NB4 (cell line): ENCODE measurements around the gene CYP8B1.

Source experiments
- POLR2A ChIP-seq: IDR thresholded peaks from 2 replicates; pipeline ENCODE4 v1.6.1; 2011; ENCODE audit warnings: mild to moderate bottlenecking; ENCODE audit not compliant: insufficient read length; ENCODE audit errors: extremely low read depth
- TF ChIP-seq, protein P1 (sequence below): IDR thresholded peaks from one replicate; pipeline ENCODE4 v1.5.1; 2012; ENCODE audit warnings: low read depth, low read length
- TF ChIP-seq, protein P2 (sequence below): IDR thresholded peaks from 2 replicates; pipeline ENCODE4 v1.6.1; 2011; ENCODE audit warnings: low read depth, low read length

DNA sequence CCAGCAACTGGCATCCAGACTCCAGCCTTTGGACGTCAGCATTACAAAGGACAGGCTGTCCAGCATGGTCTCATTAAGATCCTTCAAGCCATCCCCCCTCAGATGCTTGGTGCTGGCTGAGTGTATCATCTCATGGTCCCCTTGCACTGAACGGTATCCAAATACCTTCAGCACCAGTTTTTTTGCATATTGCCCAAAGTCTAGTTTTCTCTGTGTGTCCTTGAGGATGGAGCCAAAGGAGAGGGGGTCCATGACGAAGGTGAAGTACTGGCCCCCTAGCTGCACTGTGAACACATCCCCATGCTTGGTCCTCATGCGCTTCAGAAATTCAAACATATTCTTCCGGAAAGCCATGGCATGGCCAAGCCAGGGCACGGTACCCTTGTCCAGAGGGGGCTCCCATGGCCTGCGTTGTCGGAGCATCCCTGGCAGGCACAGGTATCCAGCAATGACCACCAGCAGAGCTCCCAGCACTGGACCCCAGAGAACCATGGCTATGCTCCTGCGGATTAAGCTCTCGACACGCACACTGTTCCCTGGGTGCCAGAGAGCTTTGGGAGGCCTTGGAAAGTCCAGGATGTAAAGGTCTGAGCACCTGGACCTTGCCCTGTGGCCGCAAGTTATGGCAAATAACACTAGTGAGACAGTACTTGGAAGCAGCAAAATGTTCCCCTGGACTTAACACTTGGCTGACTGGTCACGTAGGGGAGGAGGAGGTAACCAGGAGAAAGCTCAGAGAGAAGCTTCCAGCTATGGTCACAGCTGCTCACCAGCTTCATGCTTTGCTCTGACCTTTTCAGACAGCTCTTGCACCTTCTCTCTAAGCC is at the start of gene CYP8B1:
- TF ChIP-seq, protein P1, sequence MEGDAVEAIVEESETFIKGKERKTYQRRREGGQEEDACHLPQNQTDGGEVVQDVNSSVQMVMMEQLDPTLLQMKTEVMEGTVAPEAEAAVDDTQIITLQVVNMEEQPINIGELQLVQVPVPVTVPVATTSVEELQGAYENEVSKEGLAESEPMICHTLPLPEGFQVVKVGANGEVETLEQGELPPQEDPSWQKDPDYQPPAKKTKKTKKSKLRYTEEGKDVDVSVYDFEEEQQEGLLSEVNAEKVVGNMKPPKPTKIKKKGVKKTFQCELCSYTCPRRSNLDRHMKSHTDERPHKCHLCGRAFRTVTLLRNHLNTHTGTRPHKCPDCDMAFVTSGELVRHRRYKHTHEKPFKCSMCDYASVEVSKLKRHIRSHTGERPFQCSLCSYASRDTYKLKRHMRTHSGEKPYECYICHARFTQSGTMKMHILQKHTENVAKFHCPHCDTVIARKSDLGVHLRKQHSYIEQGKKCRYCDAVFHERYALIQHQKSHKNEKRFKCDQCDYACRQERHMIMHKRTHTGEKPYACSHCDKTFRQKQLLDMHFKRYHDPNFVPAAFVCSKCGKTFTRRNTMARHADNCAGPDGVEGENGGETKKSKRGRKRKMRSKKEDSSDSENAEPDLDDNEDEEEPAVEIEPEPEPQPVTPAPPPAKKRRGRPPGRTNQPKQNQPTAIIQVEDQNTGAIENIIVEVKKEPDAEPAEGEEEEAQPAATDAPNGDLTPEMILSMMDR: no peak
- no peak for TF ChIP-seq POLR2A
- TF ChIP-seq, protein P2, sequence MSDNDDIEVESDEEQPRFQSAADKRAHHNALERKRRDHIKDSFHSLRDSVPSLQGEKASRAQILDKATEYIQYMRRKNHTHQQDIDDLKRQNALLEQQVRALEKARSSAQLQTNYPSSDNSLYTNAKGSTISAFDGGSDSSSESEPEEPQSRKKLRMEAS: no peak
